Measurements from ENCODE around the gene HS3ST4. TPM values are rescaled to one million over a fixed set of nuclear protein-coding genes. Genes with fewer than 3 reads are reported as not detected.

The HS3ST4 gene
- total and polyA plus RNA-seq, 11 donors, result not detected

DNA sequence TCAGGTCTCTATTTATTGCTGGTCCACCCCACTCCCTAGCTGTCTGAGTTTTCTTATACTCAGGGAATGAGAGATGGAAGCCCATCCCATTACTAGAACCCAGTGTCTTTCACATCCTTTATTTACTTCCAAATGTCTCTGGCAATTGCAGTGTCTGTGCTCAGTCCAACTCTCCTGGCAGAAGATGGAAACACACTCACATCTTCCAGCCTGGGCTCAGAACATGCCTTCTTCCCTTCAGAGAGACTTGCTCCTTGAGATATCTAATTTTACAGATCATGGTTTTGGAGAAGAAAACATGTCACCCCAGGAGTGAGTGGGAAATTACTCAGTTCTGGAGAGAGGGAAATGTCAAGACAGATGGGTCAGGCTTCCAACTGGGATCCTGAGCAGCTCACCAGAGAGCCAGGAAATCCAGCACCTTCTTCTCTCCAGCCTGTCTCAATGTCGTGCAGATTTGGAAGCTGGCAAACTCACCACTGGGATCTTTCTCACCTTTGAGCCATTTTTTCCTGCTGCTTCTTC, 494.4 kb downstream of the HS3ST4 start:
- 38 to 67% (median 58%) methylated on average over 1 of the region's 1 CpG for WGBS, 4 donors
- DNase-seq (no peak), ATAC-seq (no peak)
- Histone ChIP-seq H3K36me3 (no peaks in the 10 kb centered on the region), H3K27me3 (peaks cover 0 to 5% (median 0%) of the 10 kb centered on the region in 9 donors), H3K4me3 (no peak overlapping the region), H3K4me1 (no peaks in the 10 kb centered on the region), H3K9me3 (no peaks in the 10 kb centered on the region), H3K27ac (no peak overlapping the region)
- intact Hi-C loops (cut with DNase I), result no loop called here
- TF ChIP-seq, protein P1, sequence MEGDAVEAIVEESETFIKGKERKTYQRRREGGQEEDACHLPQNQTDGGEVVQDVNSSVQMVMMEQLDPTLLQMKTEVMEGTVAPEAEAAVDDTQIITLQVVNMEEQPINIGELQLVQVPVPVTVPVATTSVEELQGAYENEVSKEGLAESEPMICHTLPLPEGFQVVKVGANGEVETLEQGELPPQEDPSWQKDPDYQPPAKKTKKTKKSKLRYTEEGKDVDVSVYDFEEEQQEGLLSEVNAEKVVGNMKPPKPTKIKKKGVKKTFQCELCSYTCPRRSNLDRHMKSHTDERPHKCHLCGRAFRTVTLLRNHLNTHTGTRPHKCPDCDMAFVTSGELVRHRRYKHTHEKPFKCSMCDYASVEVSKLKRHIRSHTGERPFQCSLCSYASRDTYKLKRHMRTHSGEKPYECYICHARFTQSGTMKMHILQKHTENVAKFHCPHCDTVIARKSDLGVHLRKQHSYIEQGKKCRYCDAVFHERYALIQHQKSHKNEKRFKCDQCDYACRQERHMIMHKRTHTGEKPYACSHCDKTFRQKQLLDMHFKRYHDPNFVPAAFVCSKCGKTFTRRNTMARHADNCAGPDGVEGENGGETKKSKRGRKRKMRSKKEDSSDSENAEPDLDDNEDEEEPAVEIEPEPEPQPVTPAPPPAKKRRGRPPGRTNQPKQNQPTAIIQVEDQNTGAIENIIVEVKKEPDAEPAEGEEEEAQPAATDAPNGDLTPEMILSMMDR (IDR thresholded peaks at IDR 0.05), result no peak
- no peak for TF ChIP-seq POLR2A (IDR thresholded peaks at IDR 0.05)

MicroRNAs encoded within 50 kb of the gene (microRNA counts, 767-probe panel; counts per million panel counts)
- microRNA hsa-miR-548w, result 0 to 71.6 counts per million in 2 donors

Small RNA genes lying within 50 kb of the gene (microRNA-seq; reads per million reads assigned to microRNA genes)
- gene MIR548W, result 0 reads per million in 4 donors
